ENCODE results near the gene PRKCZ. TPM values are rescaled to one million over a fixed set of nuclear protein-coding genes. Genes with fewer than 3 reads are reported as not detected.

Gene PRKCZ
- total RNA-seq, 1 donor from 2014 or later = 7.8 TPM

DNA sequence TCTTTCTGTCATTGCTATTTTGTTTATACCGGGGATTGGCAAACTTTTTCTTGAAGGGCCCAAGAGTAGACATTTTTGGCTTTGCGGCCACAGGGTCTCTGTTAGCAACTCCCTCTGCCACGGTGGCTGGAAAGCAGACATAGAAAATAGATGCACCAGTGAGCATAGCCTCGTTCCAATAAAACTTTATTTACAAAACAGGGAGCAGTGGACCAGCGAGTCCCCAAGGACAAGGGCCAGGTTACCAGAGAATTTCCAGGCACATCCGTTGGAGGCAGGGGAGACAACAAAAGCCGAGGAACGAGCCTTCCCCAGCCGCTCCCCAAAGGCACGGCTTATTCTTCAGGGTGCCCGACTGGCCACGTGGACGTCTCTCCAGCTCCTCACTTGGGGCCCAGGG, 117.9 kb downstream of the PRKCZ start:
- H3K4me3 Mint-ChIP-seq (ENCODE audit: unreplicated experiment) = no peak overlapping the region
- no peak overlapping the region for H3K27ac Mint-ChIP-seq (ENCODE audit: unreplicated experiment)
- H3K4me1 Mint-ChIP-seq (ENCODE audit: low read depth) = no peaks in the 10 kb centered on the region
- DNase-seq (ENCODE audit: low spot score) = no peak
- peaks cover 3% of the 10 kb centered on the region for H3K27me3 Mint-ChIP-seq (ENCODE audit: low read depth)
- TF ChIP-seq, protein P1, sequence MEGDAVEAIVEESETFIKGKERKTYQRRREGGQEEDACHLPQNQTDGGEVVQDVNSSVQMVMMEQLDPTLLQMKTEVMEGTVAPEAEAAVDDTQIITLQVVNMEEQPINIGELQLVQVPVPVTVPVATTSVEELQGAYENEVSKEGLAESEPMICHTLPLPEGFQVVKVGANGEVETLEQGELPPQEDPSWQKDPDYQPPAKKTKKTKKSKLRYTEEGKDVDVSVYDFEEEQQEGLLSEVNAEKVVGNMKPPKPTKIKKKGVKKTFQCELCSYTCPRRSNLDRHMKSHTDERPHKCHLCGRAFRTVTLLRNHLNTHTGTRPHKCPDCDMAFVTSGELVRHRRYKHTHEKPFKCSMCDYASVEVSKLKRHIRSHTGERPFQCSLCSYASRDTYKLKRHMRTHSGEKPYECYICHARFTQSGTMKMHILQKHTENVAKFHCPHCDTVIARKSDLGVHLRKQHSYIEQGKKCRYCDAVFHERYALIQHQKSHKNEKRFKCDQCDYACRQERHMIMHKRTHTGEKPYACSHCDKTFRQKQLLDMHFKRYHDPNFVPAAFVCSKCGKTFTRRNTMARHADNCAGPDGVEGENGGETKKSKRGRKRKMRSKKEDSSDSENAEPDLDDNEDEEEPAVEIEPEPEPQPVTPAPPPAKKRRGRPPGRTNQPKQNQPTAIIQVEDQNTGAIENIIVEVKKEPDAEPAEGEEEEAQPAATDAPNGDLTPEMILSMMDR (IDR thresholded peaks at IDR 0.05) = no peak
- H3K36me3 Mint-ChIP-seq (ENCODE audit: low read depth) = peaks cover 1% of the 10 kb centered on the region
- peaks cover 5% of the 10 kb centered on the region for H3K9me3 Mint-ChIP-seq (ENCODE audit: low read depth)

DNA sequence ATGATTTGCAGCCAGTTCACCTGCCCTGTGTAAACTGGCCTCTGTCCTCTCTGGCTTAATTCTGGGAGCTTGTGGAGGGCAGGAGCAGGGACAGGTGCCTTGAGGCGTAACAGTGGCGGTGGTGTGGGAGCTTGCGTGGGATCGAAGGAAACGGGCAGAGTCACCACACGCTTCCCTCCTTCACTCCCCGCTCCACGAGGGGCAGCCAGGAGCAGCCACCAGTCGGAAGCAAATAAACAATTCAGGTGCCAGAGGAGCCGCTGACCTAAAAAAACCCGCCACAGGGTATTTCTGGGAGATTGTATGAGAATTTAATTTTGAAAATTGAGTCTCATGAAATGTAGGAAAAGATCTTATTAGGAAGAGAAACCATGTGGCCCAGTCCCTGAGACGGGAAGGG, 118.3 kb downstream of the PRKCZ start:
- DNase-seq (ENCODE audit: low spot score) = no peak
- peaks cover 5% of the 10 kb centered on the region for H3K9me3 Mint-ChIP-seq (ENCODE audit: low read depth)
- H3K4me1 Mint-ChIP-seq (ENCODE audit: low read depth) = no peaks in the 10 kb centered on the region
- TF ChIP-seq, protein P1 (IDR thresholded peaks at IDR 0.05) = no peak
- H3K27ac Mint-ChIP-seq (ENCODE audit: unreplicated experiment) = no peak overlapping the region
- H3K36me3 Mint-ChIP-seq (ENCODE audit: low read depth) = peaks cover 1% of the 10 kb centered on the region
- no peak overlapping the region for H3K4me3 Mint-ChIP-seq (ENCODE audit: unreplicated experiment)
- H3K27me3 Mint-ChIP-seq (ENCODE audit: low read depth) = peaks cover 3% of the 10 kb centered on the region

DNA sequence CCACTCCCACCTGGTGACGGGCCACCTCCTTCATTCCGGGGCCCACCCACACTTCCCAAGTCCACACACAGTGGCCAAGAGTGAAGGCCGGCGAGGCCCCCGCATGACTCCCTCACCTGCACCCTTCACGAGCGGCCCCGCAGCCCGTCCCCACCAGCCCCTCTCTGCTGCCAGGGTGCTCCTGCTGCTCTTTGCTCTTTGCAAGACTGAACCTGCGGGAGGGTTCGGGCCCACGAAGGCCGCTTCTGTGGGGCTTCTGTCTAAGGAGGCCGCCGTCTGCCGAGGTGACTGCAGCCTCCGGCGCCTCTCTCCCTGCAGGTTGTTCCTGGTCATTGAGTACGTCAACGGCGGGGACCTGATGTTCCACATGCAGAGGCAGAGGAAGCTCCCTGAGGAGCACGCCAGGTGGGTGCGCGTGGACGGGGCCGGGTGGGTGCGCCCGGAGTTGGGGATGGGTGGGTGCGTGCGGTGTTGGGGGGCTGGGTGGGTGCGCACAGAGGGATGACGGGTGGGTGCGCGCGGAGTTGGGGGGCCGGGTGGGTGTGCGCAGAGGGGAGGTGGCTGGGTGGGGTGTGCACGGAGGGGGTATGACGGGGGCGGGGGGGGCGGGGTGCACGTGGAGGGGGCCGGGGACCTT, 119.1 kb downstream of the PRKCZ start:
- DNase-seq (ENCODE audit: low spot score) = no peak
- H3K36me3 Mint-ChIP-seq (ENCODE audit: low read depth) = no peaks in the 10 kb centered on the region
- no peaks in the 10 kb centered on the region for H3K4me1 Mint-ChIP-seq (ENCODE audit: low read depth)
- peaks cover 3% of the 10 kb centered on the region for H3K27me3 Mint-ChIP-seq (ENCODE audit: low read depth)
- H3K27ac Mint-ChIP-seq (ENCODE audit: unreplicated experiment) = no peak overlapping the region
- TF ChIP-seq, protein P1 (IDR thresholded peaks at IDR 0.05) = no peak
- H3K9me3 Mint-ChIP-seq (ENCODE audit: low read depth) = no peaks in the 10 kb centered on the region
- no peak overlapping the region for H3K4me3 Mint-ChIP-seq (ENCODE audit: unreplicated experiment)

DNA sequence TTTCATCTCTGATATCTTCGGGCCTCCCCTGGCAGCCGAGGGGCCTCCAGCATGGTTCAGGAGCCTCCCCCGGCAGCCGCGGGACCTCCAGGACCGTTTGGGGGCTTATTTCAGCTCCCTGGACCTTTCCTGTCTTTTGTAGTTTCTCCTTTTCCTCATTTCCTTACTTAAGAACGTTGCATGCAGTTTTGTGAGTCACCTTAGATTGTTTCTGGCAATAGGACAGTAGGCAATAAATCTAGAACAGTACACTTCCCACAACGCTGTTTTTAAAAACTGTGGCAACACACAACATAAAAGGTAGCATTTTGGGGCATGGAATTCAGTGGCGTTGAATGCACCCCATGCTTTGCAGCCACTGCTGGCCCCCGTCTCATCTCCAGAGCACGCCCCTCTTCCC, 120.0 kb downstream of the PRKCZ start:
- no peaks in the 10 kb centered on the region for H3K9me3 Mint-ChIP-seq (ENCODE audit: low read depth)
- no peaks in the 10 kb centered on the region for H3K4me1 Mint-ChIP-seq (ENCODE audit: low read depth)
- no peak for DNase-seq (ENCODE audit: low spot score)
- H3K27me3 Mint-ChIP-seq (ENCODE audit: low read depth) = peaks cover 3% of the 10 kb centered on the region
- H3K27ac Mint-ChIP-seq (ENCODE audit: unreplicated experiment) = no peak overlapping the region
- no peaks in the 10 kb centered on the region for H3K36me3 Mint-ChIP-seq (ENCODE audit: low read depth)
- TF ChIP-seq, protein P1 (IDR thresholded peaks at IDR 0.05) = no peak
- no peak overlapping the region for H3K4me3 Mint-ChIP-seq (ENCODE audit: unreplicated experiment)

DNA sequence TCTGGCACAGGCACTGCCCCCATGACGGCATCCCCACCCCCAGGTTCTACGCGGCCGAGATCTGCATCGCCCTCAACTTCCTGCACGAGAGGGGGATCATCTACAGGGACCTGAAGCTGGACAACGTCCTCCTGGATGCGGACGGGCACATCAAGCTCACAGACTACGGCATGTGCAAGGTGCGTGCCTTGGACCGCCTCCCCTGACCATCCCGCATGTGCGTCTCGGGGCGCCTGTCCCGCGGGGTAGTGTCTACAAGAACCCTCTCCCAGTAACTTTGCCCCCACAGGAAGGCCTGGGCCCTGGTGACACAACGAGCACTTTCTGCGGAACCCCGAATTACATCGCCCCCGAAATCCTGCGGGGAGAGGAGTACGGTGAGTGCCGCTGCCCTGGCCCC, 121.8 kb downstream of the PRKCZ start:
- H3K4me3 Mint-ChIP-seq (ENCODE audit: unreplicated experiment) = no peak overlapping the region
- no peaks in the 10 kb centered on the region for H3K36me3 Mint-ChIP-seq (ENCODE audit: low read depth)
- H3K27me3 Mint-ChIP-seq (ENCODE audit: low read depth) = peaks cover 3% of the 10 kb centered on the region
- no peaks in the 10 kb centered on the region for H3K4me1 Mint-ChIP-seq (ENCODE audit: low read depth)
- no peak for DNase-seq (ENCODE audit: low spot score)
- no peak overlapping the region for H3K27ac Mint-ChIP-seq (ENCODE audit: unreplicated experiment)
- no peaks in the 10 kb centered on the region for H3K9me3 Mint-ChIP-seq (ENCODE audit: low read depth)
- TF ChIP-seq, protein P1 (IDR thresholded peaks at IDR 0.05) = no peak

Measured in chondrocyte (in vitro differentiated cells).